NCI-H510A treated with DMSO at 0.1 percent for 48 hours (cell line): ENCODE results near the gene FBN2.
"Not testable (repeated sequence)": the region's sequence is repeated elsewhere in the genome, so short reads cannot be mapped to it uniquely, and the experiment has no call there.

Experiments
- DNase-seq: peaks from one replicate; lab custom pipeline; 2025; lab: John Stamatoyannopoulos, UW

The FBN2 gene

GRCh38 chr5:128534726-128535125 lies 3.3 kb downstream of the FBN2 start:
- peak; percentile 17 for DNase-seq

DNA sequence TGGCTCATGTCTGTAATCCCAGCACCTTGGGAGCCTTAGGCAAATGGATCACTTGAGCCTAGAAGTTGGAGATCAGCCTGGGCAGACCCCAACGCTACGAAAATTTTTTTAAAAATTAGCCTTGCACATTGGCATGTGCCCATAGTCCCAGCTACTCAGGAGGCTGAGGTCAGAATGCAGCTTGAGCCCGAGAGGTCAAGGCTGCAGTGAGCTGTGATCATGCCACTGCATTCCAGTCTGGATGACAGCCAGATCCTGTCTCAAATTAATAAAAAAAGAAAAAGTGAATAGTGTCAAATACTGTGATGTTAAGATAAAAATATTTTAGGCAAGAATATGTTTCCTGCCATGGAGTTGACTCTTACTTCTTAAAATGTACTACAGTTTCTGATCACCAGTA lies 5.3 kb downstream of the FBN2 start:
- no peak for DNase-seq

GRCh38 chr5:128532127-128532526 lies 5.9 kb downstream of the FBN2 start:
- DNase-seq, result no peak

DNA sequence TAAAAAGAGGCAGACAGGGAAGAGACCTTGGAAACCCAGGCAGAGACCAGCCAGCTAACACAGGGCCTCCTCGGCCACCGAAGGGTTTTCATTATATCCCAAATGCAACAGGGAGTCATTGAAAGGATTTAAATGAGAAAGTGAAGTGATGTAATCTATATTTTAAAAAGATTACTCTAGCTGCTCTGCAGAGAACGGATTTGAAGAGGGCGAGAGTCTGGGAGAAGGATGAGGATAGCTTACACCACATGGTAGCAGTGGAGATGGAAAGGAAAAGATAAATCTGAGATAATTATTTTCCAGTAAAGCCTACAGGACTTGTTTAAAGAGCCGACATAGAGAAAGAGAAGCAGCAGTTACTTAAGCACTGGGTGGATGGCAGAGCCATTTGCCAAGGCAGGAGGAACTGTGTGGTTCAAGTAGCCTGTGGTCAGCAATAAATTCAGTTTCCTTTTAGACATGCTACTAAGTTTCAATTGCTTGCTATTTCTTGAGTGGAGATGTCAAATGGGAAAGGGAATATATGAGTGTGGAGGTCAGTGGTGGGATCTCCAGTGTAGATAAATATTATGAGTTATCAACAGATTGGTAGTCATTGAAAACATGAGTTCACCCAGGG lies 9.3 kb downstream of the FBN2 start:
- no peak for DNase-seq

- no peak for DNase-seq
These were observed 9.9 kb downstream of the FBN2 start for GRCh38 chr5:128528126-128528525.

DNA sequence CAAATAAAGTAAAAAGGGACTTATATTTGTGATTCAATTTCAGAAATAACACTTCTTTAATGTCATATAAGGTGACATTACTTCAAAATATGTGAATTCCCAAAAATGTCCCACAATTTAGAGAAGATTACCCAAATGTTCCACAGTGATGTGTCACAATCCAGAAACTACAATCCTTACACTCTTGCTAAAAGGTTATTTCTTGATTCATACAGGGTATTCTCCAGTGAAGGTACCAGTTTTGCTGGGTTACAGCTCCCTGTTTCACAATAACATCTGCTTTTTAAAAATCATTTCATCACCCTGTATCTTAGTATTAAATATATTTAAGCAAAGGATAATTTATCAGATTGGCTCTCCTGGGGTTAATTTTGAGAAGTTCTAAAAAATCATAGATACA lies 11.0 kb downstream of the FBN2 start:
- no peak for DNase-seq

- no peak for DNase-seq
These were observed 15.7 kb downstream of the FBN2 start for GRCh38 chr5:128522336-128522735.

- DNase-seq, result no peak
These were observed 18.2 kb downstream of the FBN2 start for GRCh38 chr5:128519827-128520226.

- DNase-seq, result no peak
These were observed 21.1 kb downstream of the FBN2 start for GRCh38 chr5:128516978-128517377.

- DNase-seq, result no peak
These were observed 24.2 kb downstream of the FBN2 start for GRCh38 chr5:128513806-128514205.

DNA sequence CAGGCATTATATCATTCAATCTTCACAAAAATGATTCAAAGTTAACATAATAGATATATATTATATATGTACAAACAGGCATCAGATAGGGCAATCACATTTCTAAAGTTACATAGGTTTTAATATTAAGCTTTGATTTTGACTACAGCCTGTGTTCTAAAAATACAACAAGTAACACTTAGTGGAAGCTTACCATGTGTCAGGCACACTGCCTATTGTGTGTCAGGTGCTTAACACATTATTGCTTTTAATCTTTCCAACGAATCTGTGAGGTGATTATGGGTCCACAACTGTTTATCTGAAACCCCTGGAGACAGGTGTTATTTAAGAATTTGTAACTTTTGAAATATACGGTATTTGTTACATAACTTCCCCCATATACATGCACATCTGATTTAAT lies 25.2 kb downstream of the FBN2 start:
- no peak for DNase-seq

DNA sequence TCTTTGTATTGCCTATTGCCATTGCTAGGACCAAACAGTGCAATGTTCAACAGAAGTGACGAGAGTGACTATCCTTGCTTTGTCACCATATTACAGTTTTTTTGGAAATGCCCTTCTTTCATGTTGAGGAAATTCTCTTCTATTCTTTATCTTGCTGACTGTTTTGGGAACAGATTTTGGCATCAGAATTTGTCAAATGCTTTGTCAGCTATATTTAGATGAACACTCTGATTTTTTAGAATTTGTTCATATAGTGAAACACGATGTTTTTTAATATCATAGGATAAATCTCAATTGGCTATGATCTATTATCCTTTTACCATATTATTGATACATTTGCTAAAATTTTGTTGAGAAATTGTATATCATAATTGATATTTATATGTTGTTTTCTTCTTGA lies 31.4 kb downstream of the FBN2 start:
- DNase-seq, result no peak

DNA sequence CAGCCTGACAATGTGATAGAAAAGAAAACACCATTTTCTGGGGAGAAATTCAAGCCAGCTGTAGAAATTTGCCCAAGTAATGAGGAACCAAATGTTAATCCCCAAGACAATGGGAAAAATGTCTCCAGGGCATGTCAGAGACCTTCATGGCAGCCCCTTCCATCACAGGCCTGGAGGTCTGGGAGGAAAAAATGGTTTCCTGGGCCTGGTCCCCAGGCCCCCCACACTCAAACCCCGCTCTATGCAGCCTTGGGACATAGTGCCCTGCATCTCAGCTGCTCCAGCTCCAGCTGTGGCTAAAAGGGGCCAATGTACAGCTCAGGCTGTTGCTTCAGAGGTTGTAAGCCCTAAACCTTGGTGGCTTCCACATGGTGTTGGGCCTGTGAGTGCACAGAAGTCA lies 34.3 kb downstream of the FBN2 start:
- DNase-seq, result not testable (repeated sequence)

- peak; percentile 27 for DNase-seq
These were observed 39.1 kb downstream of the FBN2 start for GRCh38 chr5:128498844-128499455.

GRCh38 chr5:128494516-128494915 lies 43.5 kb downstream of the FBN2 start:
- no peak for DNase-seq

DNA sequence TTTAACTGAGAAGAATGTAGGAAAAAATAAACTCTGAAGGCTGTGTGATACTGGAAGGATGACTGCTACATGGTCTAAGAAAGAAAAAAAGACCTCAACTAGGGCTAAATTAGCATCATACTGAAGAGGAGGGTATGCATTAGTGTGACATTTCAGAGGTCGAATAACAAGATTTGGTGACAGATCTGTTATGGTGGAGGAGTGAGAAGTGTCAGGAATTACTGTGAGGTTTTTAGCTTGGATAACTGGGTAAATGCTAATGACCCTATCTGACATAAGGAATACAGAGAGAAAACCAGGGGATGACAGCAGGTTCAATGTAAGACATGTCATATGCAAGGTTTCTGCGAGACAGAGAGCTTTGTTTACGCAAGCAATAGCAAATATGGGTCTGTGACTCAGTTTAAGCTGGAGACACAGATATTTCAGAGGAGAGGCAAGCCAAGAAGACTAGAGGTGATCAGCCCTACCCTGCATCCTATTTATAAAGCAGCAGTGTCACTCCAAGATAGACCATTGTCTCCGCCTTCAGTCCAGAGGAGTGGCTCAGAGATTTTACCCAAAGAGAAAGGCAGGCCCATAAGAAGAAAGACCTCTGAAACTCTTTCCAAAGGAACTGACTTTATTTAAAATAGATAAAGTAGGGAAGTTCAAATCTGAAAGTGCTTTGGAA lies 44.3 kb downstream of the FBN2 start:
- no peak for DNase-seq

DNA sequence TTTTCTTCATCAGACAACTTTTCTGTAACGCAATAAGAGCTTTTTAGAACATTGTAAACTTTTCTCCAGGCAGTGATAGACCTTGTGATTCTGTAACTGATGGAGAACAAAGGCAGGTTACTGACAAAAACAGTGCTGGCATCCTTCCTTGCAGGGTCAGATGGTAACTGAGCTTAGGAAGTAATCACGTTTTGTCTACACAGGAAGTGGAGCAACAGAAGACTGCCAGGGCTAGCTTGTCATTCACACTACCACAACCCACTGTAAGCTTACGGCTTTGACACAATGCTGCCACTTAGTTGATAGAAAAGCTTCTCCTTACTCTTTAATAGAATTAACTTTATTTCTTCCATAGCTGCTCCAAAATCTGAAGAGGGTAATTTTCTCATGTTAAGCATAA lies 46.8 kb downstream of the FBN2 start:
- DNase-seq, result no peak

DNA sequence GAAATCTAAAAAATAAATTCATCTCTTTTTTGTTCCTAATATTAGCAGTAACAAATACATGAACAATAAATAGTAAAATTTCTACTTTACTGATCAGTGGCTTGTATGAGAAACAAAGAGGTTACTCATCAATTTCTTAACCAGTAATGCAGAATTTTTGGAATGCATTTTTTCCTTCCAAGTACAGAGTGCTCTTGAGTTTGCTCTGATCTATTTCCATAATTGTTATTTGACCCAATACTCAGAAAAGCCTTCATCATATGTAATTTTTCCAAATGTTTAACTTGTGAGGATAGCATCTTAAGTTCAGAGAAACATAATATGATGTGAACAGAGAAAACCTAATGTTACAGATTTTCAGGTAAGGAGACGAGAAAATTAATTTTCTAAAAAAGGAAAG lies 47.3 kb downstream of the FBN2 start:
- DNase-seq, result no peak

DNA sequence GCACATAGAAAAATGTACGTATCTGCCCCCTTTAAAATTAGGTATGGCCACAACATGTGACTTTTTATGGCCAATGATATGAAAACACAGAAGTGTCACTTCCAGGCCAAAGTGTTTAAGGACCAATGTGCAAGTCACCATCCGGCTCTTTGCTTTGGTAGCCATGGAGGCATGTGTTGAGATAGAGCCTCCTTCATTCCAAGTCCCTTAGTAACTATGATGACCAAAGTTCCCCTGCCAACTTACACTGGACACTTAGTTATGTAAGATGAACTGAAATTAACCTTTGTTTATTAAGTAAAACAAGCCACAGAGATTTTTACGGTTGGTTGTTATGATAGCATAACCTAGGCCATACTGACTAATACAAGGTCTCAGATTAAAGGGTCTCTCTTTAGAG lies 51.0 kb downstream of the FBN2 start:
- no peak for DNase-seq

DNA sequence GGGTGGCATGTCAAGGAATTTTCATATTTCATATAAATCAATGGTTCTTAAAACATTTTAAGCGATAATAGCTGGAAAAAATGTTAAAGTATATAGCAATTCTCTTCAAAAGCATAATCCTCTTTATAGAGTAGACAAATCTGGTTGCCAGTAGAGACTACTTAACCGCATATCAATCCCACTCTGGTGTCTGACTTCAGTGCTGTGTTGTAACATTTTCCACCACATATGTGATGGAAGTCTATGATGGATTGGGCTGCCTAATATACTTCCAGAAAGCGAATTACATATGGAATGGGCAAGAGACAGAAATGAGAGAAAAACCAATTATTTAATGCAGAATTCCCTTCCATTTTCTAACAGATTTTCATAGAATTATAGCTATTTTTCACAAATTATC lies 54.3 kb downstream of the FBN2 start:
- no peak for DNase-seq

DNA sequence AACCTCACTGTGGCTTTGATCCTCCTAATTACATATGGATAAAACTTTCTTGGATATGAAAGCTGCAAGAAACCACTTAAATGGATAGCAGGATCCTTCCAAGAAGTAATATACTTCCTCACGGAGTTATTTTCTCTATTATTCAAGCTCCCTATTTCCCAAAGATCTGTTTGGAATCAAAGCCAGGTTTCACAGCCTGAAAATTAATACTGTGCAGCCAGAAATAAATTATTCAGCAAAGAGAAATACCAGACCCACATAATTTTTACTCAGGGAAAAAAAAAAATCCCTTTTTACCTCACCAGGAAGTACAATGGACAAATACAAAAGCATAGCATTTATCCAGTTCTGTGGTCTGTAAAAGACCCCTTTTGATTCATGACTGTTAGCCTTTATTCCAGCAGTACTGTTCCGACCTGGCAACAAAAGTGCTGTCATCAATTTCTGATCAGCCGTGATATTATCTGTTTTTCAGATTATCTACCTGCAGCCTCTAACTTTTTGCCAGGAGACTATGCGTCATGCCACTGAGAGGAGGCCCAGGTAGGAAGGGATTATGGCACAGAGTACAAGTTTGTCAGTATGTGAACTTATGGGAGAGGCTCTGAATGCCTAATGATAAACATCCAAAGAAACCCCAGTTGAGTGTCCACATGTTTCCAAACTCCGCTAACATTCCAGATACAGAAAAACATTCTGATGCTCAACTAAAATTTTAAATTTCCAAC lies 57.0 kb downstream of the FBN2 start:
- no peak for DNase-seq

GRCh38 chr5:128480158-128480557 lies 57.9 kb downstream of the FBN2 start:
- DNase-seq, result no peak
